CD8-positive, alpha-beta memory T cell (primary cell): ENCODE data around the gene SDK1. TPM values are rescaled to one million over a fixed set of nuclear protein-coding genes. Genes with fewer than 3 reads are reported as not detected.
A peak's percentile ranks its signal among the peaks of the same experiment; 100 is the strongest.

Source experiments
- CTCF ChIA-PET: fragments of 350-600 bp; sonication (Branson Sonifier 250); formaldehyde crosslinking; loops from one replicate; lab custom pipeline; 2021; ENCODE audit warnings: antibody characterized with exemption; lab: Charles Lee
- POLR2A ChIA-PET: fragments of 350-600 bp; sonication (Branson Sonifier 250); formaldehyde crosslinking; loops from one replicate; lab custom pipeline; 2021; ENCODE audit warnings: antibody characterized with exemption; lab: Charles Lee
- DNase-seq, 5 donors: peaks; one replicate each; pipeline versions ENCODE4 v3.0.0 to v3.0.0-alpha.2; 2020 to 2022; ENCODE audit warnings: mixed read lengths in 1 of 5
- H3K27ac ChIP-seq: one replicate; pipeline ENCODE4 v1.7.0; 2013; ENCODE audit warnings: low read depth, mild to moderate bottlenecking, low read length, moderate library complexity
- H3K27me3 ChIP-seq: 2 replicates; pipeline ENCODE4 v1.7.0; 2013; ENCODE audit warnings: low read length, mild to moderate bottlenecking; ENCODE audit not compliant: insufficient read depth, poor library complexity, severe bottlenecking
- H3K36me3 ChIP-seq: 2 replicates; pipeline ENCODE4 v1.7.0; 2013; ENCODE audit warnings: mild to moderate bottlenecking, low read length, moderate library complexity; ENCODE audit not compliant: insufficient read depth
- H3K4me1 ChIP-seq: 2 replicates; pipeline ENCODE4 v1.7.0; 2013; ENCODE audit warnings: mild to moderate bottlenecking, low read length, moderate library complexity; ENCODE audit not compliant: insufficient read depth
- H3K4me3 ChIP-seq: 2 replicates; pipeline ENCODE4 v1.7.0; 2013; ENCODE audit warnings: mild to moderate bottlenecking, low read length
- H3K9me3 ChIP-seq: 2 replicates; pipeline ENCODE4 v1.7.0; 2013; ENCODE audit warnings: mild to moderate bottlenecking, low read length
- H3K27ac Mint-ChIP-seq, 8 donors: one replicate each; pipeline ENCODE4 v1.8.0; 2020 to 2021; ENCODE audit warnings: mixed read lengths in 8 of 8, mild to moderate bottlenecking in 6 of 8, inconsistent platforms in 3 of 8, moderate library complexity in 3 of 8
- H3K27me3 Mint-ChIP-seq, 2 donors: one replicate each; pipeline ENCODE4 v1.8.0; 2020 to 2021; ENCODE audit warnings: mixed read lengths in 2 of 2, mild to moderate bottlenecking in 1 of 2, moderate library complexity in 1 of 2
- H3K36me3 Mint-ChIP-seq, 3 donors: one replicate each; pipeline ENCODE4 v1.8.0; 2020 to 2021; ENCODE audit warnings: mixed read lengths in 3 of 3, inconsistent platforms in 1 of 3, mild to moderate bottlenecking in 1 of 3
- H3K4me1 Mint-ChIP-seq, 3 donors: one replicate each; pipeline ENCODE4 v1.8.0; 2020 to 2021; ENCODE audit warnings: mixed read lengths in 3 of 3, inconsistent platforms in 1 of 3, mild to moderate bottlenecking in 1 of 3
- H3K4me3 Mint-ChIP-seq, 7 donors: one replicate each; pipeline ENCODE4 v1.8.0; 2020 to 2021; ENCODE audit warnings: mixed read lengths in 7 of 7, mild to moderate bottlenecking in 6 of 7, moderate library complexity in 4 of 7, inconsistent platforms in 2 of 7
- H3K9me3 Mint-ChIP-seq, 5 donors: one replicate each; pipeline ENCODE4 v1.8.0; 2020 to 2022; ENCODE audit warnings: mixed read lengths in 5 of 5, mild to moderate bottlenecking in 3 of 5, moderate library complexity in 2 of 5, inconsistent platforms in 1 of 5
- polyA plus RNA-seq: library from polyadenylated mRNA; unstranded; fragments of 300-500 nt; fragmentation: Illumina TruSeq; gene quantifications from one replicate; pipeline ENCODE4 v1.2.3, GENCODE V29; 2021
- total RNA-seq, 2 experiments: library from RNA; stranded (reverse); gene quantifications; one replicate each; pipeline ENCODE4 v1.2.3, GENCODE V29; 2021

The SDK1 gene
- total and polyA plus RNA-seq, 3 experiments from 2014 or later: 0.04 TPM; not detected in 1

DNA sequence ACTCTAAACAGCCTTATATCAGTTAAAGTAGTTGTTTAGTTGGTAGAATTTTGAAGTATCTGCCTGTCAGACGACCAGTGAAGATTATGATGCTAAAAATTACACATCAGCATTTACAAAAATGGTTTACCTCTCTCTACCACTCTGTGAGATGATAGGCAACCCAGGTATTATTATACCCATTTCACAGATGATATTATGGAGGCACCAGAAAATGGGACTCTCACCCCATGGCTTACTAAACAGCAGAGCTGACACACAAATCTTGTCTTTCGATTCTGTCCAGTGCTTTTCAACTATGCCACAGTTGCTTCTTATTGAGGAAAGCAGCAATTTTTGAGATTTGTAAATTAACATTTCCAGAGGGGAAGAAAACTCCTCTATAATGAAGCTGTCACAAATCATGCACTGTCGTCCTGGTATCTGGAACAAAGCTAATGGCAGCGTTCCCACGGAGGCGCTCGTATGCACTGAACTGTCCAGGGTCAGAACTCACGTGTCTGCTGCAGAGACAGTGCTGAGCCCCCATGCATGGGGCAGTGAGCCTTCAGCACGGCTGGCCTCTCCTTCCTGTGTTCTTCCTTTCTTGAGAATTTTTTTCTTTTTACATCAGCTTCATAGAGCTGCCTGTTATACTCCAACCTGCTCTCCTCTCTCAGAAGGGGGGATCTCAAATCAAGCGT is 381.1 kb downstream of the SDK1 start:
- H3K36me3 Mint-ChIP-seq: no peaks in the 10 kb centered on the region
- no peaks in the 10 kb centered on the region for H3K27me3 ChIP-seq
- no peaks in the 10 kb centered on the region for H3K9me3 ChIP-seq
- H3K36me3 ChIP-seq: no peaks in the 10 kb centered on the region
- H3K4me1 Mint-ChIP-seq: no peaks in the 10 kb centered on the region
- H3K27ac ChIP-seq: no peak overlapping the region
- ChIA-PET CTCF (no interaction called here), POLR2A (no interaction called here)
- no peak overlapping the region for H3K27ac Mint-ChIP-seq
- no peak overlapping the region for H3K4me3 Mint-ChIP-seq
- no peaks in the 10 kb centered on the region for H3K4me1 ChIP-seq
- no peak overlapping the region for H3K4me3 ChIP-seq
- no peak for DNase-seq
- peaks cover 0 to 2% (median 0%) of the 10 kb centered on the region in 5 donors for H3K9me3 Mint-ChIP-seq
- H3K27me3 Mint-ChIP-seq: peaks cover 5 to 36% of the 10 kb centered on the region in 2 donors

DNA sequence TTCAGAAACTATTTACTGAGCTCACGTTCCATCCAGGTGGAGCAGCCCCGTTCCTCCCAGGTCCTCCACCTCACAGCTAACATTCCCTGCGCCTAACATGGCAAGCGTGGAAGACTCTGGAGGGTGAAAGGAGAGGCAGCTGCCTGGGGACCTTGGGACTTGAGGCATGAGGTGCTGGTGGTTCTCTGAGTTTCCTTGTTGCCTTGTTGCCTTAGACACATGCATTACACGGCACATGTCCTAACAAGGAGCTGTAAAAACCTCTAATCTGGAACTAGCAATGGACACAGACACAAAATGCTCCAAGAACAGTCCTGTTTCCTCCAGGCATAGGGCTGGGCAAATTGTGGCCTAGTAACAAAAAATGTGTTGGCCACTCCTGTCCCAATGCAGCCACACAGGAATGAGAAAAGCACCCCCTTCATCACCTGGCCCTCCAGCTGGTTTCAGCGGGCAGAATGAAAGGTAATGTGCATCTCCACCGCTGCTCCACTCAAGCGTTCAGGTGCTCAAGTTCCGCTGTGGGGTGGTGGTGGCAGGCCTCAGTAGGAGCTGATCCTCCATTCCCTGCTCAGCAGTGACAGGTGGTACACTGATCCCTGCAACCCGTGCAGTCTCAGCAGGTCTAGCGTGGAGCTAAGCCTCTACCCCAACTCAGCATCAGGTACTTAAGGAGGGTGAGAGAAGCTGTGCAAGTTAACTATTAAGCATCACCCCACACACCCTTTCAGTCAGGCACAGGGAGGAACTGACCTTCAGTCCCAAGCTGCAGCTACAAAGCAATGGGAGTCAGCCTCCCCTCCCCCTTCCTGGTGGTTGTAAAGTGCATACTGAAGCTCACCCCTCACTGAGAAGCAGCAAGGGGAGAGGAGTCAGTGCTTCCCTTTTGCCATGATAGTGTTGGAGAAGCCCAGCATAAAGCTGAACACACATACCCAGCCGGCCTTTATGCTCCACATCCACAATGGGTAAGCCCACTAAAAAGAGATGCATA is 382.8 kb downstream of the SDK1 start:
- no peak overlapping the region for H3K4me3 ChIP-seq
- POLR2A ChIA-PET: no interaction called here
- DNase-seq: no peak
- no peaks in the 10 kb centered on the region for H3K4me1 Mint-ChIP-seq
- no peak overlapping the region for H3K27ac ChIP-seq
- no peaks in the 10 kb centered on the region for H3K27me3 ChIP-seq
- H3K36me3 Mint-ChIP-seq: no peaks in the 10 kb centered on the region
- CTCF ChIA-PET: no interaction called here
- peaks cover 5 to 24% of the 10 kb centered on the region in 2 donors for H3K27me3 Mint-ChIP-seq
- no peaks in the 10 kb centered on the region for H3K36me3 ChIP-seq
- no peak overlapping the region for H3K4me3 Mint-ChIP-seq
- H3K9me3 ChIP-seq: no peaks in the 10 kb centered on the region
- H3K27ac Mint-ChIP-seq: no peak overlapping the region
- H3K9me3 Mint-ChIP-seq: peaks cover 0 to 4% (median 0%) of the 10 kb centered on the region in 5 donors
- H3K4me1 ChIP-seq: no peaks in the 10 kb centered on the region

DNA sequence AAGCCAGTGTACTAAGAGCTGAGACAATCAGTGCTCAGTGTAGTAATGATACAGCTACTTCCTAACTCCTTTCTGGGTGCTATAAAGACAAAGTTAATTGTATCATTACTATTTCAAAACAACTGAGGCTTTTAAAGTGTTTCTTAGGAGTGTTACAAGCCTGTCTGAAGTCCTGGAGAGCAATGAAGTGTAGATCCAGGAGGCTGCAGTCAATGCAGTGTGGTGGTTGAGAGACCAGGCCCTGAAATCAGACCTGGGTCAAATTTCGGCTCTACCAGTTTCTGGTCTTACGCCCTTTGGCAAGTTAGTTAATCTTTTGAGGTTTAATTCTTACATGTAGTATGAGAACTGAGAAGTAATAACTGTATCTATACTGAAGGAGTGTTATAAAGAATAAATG is 387.0 kb downstream of the SDK1 start:
- ChIA-PET POLR2A (no interaction called here), CTCF (no interaction called here)
- H3K36me3 Mint-ChIP-seq: no peaks in the 10 kb centered on the region
- H3K4me1 Mint-ChIP-seq: no peaks in the 10 kb centered on the region
- DNase-seq: no peak
- Histone ChIP-seq H3K4me3 (no peak overlapping the region), H3K4me1 (no peaks in the 10 kb centered on the region), H3K27ac (no peak overlapping the region), H3K27me3 (no peaks in the 10 kb centered on the region), H3K9me3 (no peaks in the 10 kb centered on the region), H3K36me3 (no peaks in the 10 kb centered on the region)
- H3K27me3 Mint-ChIP-seq: no peaks in the 10 kb centered on the region
- H3K4me3 Mint-ChIP-seq: no peak overlapping the region
- no peak overlapping the region for H3K27ac Mint-ChIP-seq
- H3K9me3 Mint-ChIP-seq: peaks cover 0 to 4% (median 0%) of the 10 kb centered on the region in 5 donors

DNA sequence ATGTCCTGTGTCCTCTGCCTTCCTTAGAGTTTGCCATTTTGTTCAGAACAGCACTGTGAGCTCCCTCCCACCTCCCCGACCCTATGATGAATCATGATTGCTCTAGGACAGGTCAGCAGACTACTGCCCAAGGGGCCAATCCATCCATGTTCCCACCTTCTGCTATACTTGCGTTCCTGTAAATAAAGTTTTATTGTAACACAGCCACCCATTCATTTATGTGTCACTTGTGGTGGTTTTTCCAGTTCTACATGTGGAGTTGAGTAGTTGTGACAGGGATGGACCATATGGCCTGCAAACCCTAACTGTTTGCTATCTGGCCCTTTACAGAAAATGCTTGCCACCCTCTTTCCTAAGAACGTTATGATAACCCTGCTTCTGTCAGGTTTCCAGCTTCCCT is 387.8 kb downstream of the SDK1 start:
- Mint-ChIP-seq H3K27me3 (peaks cover 0 to 2% of the 10 kb centered on the region in 2 donors), H3K36me3 (no peaks in the 10 kb centered on the region), H3K4me1 (no peaks in the 10 kb centered on the region), H3K9me3 (peaks cover 0 to 4% (median 0%) of the 10 kb centered on the region in 5 donors), H3K4me3 (no peak overlapping the region), H3K27ac (no peak overlapping the region)
- CTCF ChIA-PET: no interaction called here
- no peaks in the 10 kb centered on the region for H3K27me3 ChIP-seq
- no peaks in the 10 kb centered on the region for H3K36me3 ChIP-seq
- no peak overlapping the region for H3K4me3 ChIP-seq
- no peak overlapping the region for H3K27ac ChIP-seq
- H3K4me1 ChIP-seq: no peaks in the 10 kb centered on the region
- no peak for DNase-seq
- POLR2A ChIA-PET: no interaction called here
- no peaks in the 10 kb centered on the region for H3K9me3 ChIP-seq

DNA sequence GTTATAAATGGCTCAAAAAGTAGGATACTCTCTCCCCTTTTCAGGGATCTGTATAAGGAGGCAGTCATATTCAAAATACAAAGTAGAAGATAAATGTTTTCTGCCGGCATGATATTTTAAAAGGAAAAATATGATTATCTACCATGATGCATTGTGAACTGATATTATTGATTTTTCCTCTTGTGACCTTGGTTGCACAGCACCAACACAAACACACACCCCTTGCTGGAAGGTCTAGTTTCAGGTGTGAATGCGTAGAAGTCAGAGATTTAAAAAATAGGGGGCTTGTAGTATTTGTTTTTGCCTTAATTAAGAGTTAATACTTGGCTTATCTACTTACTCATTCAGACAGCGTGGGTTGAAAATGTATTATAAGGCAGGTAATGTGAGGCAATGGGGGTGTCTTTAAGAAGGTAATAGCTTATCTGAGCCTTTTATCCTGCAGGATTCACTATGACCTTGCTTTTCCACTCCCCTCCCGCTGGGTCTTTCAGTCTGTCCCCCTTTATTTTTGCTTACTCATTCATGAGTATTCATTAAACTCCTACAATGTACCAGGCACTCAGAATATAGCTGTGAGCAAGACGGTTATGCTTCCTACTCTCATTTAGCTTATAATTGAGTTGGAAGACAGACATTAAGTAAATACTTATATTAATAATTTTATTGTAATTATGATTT is 390.6 kb downstream of the SDK1 start:
- Mint-ChIP-seq H3K27me3 (peaks cover 2 to 24% of the 10 kb centered on the region in 2 donors), H3K27ac (no peak overlapping the region), H3K9me3 (peaks cover 0 to 3% (median 0%) of the 10 kb centered on the region in 5 donors), H3K36me3 (no peaks in the 10 kb centered on the region), H3K4me3 (no peak overlapping the region), H3K4me1 (no peaks in the 10 kb centered on the region)
- no peaks in the 10 kb centered on the region for H3K36me3 ChIP-seq
- no peak for DNase-seq
- POLR2A ChIA-PET: no interaction called here
- no peak overlapping the region for H3K4me3 ChIP-seq
- no peaks in the 10 kb centered on the region for H3K4me1 ChIP-seq
- no peaks in the 10 kb centered on the region for H3K9me3 ChIP-seq
- H3K27me3 ChIP-seq: no peaks in the 10 kb centered on the region
- H3K27ac ChIP-seq: no peak overlapping the region
- CTCF ChIA-PET: no interaction called here

DNA sequence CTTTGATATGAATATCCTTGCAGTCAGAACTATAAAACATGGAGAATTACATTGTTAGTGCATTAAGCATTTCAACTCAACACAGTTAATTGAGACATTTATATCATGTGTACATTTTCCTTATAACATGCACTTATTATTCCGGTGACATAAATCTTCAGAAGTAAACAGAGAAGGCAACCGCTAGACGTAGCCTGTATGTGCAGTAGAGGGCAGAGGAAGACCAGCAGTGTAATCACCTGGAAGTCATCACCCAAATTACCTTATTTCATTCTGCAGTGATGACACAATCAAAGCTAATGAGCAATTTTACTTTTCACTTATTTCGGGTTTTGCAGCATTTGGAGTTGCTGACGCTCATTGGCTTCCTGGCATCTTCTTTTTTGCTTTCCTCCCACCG is 394.6 kb downstream of the SDK1 start:
- ChIA-PET POLR2A (no interaction called here), CTCF (no interaction called here)
- Mint-ChIP-seq H3K9me3 (no peaks in the 10 kb centered on the region), H3K36me3 (no peaks in the 10 kb centered on the region), H3K27me3 (peaks cover 5 to 28% of the 10 kb centered on the region in 2 donors), H3K4me1 (peaks cover 0 to 7% (median 0%) of the 10 kb centered on the region in 3 donors), H3K27ac (no peak overlapping the region), H3K4me3 (no peak overlapping the region)
- no peak for DNase-seq
- Histone ChIP-seq H3K4me3 (no peak overlapping the region), H3K27ac (no peak overlapping the region), H3K27me3 (no peaks in the 10 kb centered on the region), H3K4me1 (peaks cover 4% of the 10 kb centered on the region), H3K36me3 (no peaks in the 10 kb centered on the region), H3K9me3 (no peaks in the 10 kb centered on the region)

DNA sequence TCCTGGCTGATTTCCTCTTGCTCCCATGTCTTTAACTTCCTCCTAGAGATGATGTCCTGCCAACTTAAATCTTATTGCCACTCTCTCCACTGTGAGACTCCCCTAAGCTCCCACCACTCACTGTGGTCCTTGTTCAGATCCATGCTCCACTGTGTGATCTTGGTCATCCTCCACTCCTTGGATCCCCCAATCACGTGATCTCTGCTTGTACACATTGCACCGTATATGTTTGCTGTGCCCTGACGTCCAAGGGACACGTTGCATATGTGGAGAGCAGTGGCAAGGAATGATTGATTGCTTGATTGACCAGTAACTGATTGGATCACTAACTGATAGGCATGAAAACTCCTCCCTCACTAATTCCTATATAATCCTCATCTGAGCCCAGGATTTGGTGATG is 395.1 kb downstream of the SDK1 start:
- peaks cover 0 to 7% (median 0%) of the 10 kb centered on the region in 3 donors for H3K4me1 Mint-ChIP-seq
- Histone ChIP-seq H3K9me3 (no peaks in the 10 kb centered on the region), H3K4me3 (no peak overlapping the region), H3K4me1 (peaks cover 4% of the 10 kb centered on the region), H3K27ac (no peak overlapping the region), H3K36me3 (no peaks in the 10 kb centered on the region), H3K27me3 (no peaks in the 10 kb centered on the region)
- H3K9me3 Mint-ChIP-seq: no peaks in the 10 kb centered on the region
- POLR2A ChIA-PET: no interaction called here
- DNase-seq: no peak
- no peak overlapping the region for H3K4me3 Mint-ChIP-seq
- peak overlapping the region in 1 of 8 donors; percentile 1 for H3K27ac Mint-ChIP-seq
- H3K27me3 Mint-ChIP-seq: peaks cover 9 to 32% of the 10 kb centered on the region in 2 donors
- H3K36me3 Mint-ChIP-seq: no peaks in the 10 kb centered on the region
- CTCF ChIA-PET: no interaction called here

DNA sequence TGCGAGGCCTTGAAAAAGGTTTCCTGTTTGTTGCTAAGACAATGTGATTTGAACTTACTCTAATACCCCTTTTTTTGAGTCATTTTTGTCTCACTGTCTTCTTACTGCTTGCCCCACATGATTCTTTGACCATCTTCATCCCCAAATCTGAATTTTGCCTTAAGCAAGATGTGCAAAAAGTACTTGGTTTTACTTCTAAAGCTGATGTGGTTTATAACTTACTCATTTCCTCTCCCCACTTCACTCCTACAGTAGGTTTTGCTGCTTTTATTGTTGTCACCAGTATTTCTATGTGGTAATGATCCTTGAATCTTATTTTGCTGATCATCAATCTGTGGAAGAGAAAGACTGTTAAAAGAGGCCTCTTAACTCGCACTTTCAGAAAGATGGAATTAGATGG is 396.4 kb downstream of the SDK1 start:
- Mint-ChIP-seq H3K27me3 (peaks cover 10 to 32% of the 10 kb centered on the region in 2 donors), H3K9me3 (no peaks in the 10 kb centered on the region), H3K27ac (no peak overlapping the region), H3K36me3 (no peaks in the 10 kb centered on the region), H3K4me3 (no peak overlapping the region), H3K4me1 (peaks cover 0 to 7% (median 0%) of the 10 kb centered on the region in 3 donors)
- Histone ChIP-seq H3K36me3 (no peaks in the 10 kb centered on the region), H3K4me3 (no peak overlapping the region), H3K4me1 (peaks cover 4% of the 10 kb centered on the region), H3K9me3 (no peaks in the 10 kb centered on the region), H3K27ac (no peak overlapping the region), H3K27me3 (no peaks in the 10 kb centered on the region)
- no peak for DNase-seq
- CTCF ChIA-PET: no interaction called here
- POLR2A ChIA-PET: no interaction called here
